Neuronal stem cell (in vitro differentiated cells): Measurements from ENCODE around the gene BRMS1L.

Experiments used
- DNase-seq: peaks from one replicate; pipeline ENCODE4 v3.0.0-alpha.2; 2013; ENCODE audit warnings: low spot score
- H2AFZ ChIP-seq: one replicate; pipeline ENCODE4 v1.6.1; 2013; ENCODE audit warnings: mild to moderate bottlenecking, low read length, inconsistent platforms
- H2AK5ac ChIP-seq: 2 replicates; pipeline ENCODE4 v1.6.1; 2013; ENCODE audit warnings: low read depth, mild to moderate bottlenecking, inconsistent platforms, low read length, moderate library complexity, mixed read lengths
- H2BK120ac ChIP-seq: 2 replicates; pipeline ENCODE4 v1.6.1; 2013; ENCODE audit warnings: low read depth, mild to moderate bottlenecking, inconsistent platforms, low read length, moderate library complexity, mixed read lengths
- H2BK12ac ChIP-seq: one replicate; pipeline ENCODE4 v1.6.1; 2013; ENCODE audit warnings: low read length, inconsistent platforms
- H2BK15ac ChIP-seq: 2 replicates; pipeline ENCODE4 v1.6.1; 2013; ENCODE audit warnings: mild to moderate bottlenecking, low read length, inconsistent platforms, mixed read lengths
- H2BK5ac ChIP-seq: one replicate; pipeline ENCODE4 v1.6.1; 2013; ENCODE audit warnings: inconsistent platforms, mild to moderate bottlenecking, low read length, moderate library complexity
- H3K14ac ChIP-seq: one replicate; pipeline ENCODE4 v1.6.1; 2013; ENCODE audit warnings: low read length, inconsistent platforms
- H3K18ac ChIP-seq: 2 replicates; pipeline ENCODE4 v1.6.1; 2013; ENCODE audit warnings: low read length, inconsistent platforms
- H3K23ac ChIP-seq: 2 replicates; pipeline ENCODE4 v1.6.1; 2013; ENCODE audit warnings: low read depth, mild to moderate bottlenecking, mixed read lengths, low read length, inconsistent platforms; ENCODE audit not compliant: poor library complexity
- H3K27ac ChIP-seq: replicated peaks from 3 replicates; pipeline ENCODE4 v1.5.1; 2013; ENCODE audit warnings: low read length, inconsistent platforms
- H3K27me3 ChIP-seq, 3 experiments: 2 replicates each; pipeline ENCODE4 v1.6.1; 2013; ENCODE audit warnings: low read length in 3 of 3, mild to moderate bottlenecking in 2 of 3, inconsistent platforms in 1 of 3, low read depth in 1 of 3, mixed read lengths in 1 of 3, moderate library complexity in 1 of 3; ENCODE audit not compliant: control insufficient read depth in 3 of 3, insufficient read depth in 3 of 3
- H3K36me3 ChIP-seq, 2 donors: replicated peaks in 1 of 2; 2 replicates each; pipeline ENCODE4 v1.6.1; 2013; ENCODE audit warnings: low read length in 2 of 2; ENCODE audit not compliant: control insufficient read depth in 2 of 2, insufficient read depth in 2 of 2
- H3K4ac ChIP-seq: 2 replicates; pipeline ENCODE4 v1.6.1; 2013; ENCODE audit warnings: inconsistent platforms, mild to moderate bottlenecking, low read length, moderate library complexity
- H3K4me1 ChIP-seq, 2 donors: 1 replicate in 1 of 2; 2 replicates in 1 of 2; pipeline ENCODE4 v1.6.1; 2013; ENCODE audit warnings: low read length in 2 of 2, low read depth in 1 of 2; ENCODE audit not compliant: control insufficient read depth in 2 of 2, insufficient read depth in 1 of 2
- H3K4me2 ChIP-seq: one replicate; pipeline ENCODE4 v1.6.1; 2013; ENCODE audit warnings: mild to moderate bottlenecking, low read length, inconsistent platforms; ENCODE audit not compliant: insufficient read depth, poor library complexity, severe bottlenecking
- H3K4me3 ChIP-seq, 2 donors: 2 replicates each; pipeline ENCODE4 v1.5.1; 2013; ENCODE audit warnings: low read length in 2 of 2, mild to moderate bottlenecking in 2 of 2, inconsistent platforms in 1 of 2, moderate library complexity in 1 of 2
- H3K79me1 ChIP-seq: one replicate; pipeline ENCODE4 v1.6.1; 2013; ENCODE audit warnings: low read depth, mild to moderate bottlenecking, inconsistent platforms, low read length, moderate library complexity
- H3K9ac ChIP-seq: one replicate; pipeline ENCODE4 v1.6.1; 2013; ENCODE audit warnings: mild to moderate bottlenecking, low read depth, low read length, inconsistent platforms; ENCODE audit not compliant: poor library complexity
- H3K9me3 ChIP-seq, 2 donors: replicated peaks in 1 of 2; 2 replicates each; pipeline versions ENCODE3 to v1.6.1; 2013; ENCODE audit warnings: low read length in 2 of 2, mild to moderate bottlenecking in 2 of 2, inconsistent platforms in 1 of 2, low read depth in 1 of 2, mixed read lengths in 1 of 2, moderate library complexity in 1 of 2; ENCODE audit not compliant: control insufficient read depth in 2 of 2, insufficient read depth in 1 of 2
- H4K8ac ChIP-seq: one replicate; pipeline ENCODE4 v1.6.1; 2013; ENCODE audit warnings: low read depth, mild to moderate bottlenecking, inconsistent platforms, low read length, moderate library complexity
- H4K91ac ChIP-seq: one replicate; pipeline ENCODE4 v1.6.1; 2013; ENCODE audit warnings: low read length, low read depth, mild to moderate bottlenecking, inconsistent platforms; ENCODE audit not compliant: poor library complexity
- WGBS, 2 donors: extraction: QIAGEN DNeasy Blood & Tissue Kit; methylation state at CpG; one replicate each; pipeline ENCODE4 v1.1.7; 2013; ENCODE audit warnings: missing lambda C conversion rate in 2 of 2, mixed read lengths in 1 of 2; ENCODE audit not compliant: insufficient read length in 2 of 2, insufficient replicate concordance in 1 of 2; ENCODE audit errors: extremely low coverage in 2 of 2; 5-methylcytosine and 5-hydroxymethylcytosine counted together

The BRMS1L gene

DNA sequence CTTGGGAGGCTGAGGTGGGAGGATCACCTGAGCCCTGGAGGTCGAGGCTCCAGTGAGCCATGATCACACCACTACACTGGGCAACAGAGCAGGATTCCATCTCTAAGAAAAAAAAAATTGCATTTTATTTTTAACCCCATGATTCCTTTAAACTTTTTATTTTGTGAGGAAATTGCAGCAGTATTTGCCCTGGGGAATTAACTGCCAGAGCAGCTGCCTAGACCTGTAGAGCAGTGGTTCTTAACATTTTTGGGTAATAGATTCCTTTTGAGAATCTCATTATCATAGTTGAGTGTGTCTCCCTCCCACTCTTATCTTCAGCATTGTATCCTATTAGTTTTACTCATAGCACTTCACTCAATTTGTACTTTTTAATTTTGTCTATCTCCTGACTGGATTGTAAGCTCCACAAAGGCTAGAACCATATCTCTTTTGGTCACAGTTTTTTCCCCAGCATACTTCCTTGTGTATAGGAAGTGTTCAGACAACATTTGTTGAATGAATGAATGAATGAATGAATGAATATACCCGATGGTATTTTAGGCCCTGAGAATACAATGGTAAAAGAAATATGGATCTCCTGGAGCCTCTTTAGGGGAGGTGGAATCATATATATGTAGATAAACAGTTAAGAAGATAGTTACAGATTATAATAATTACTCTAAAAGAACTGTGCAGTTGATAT, 40.6 kb downstream of the BRMS1L start:
- H3K79me1 ChIP-seq, result no peaks in the 10 kb centered on the region
- WGBS, 2 donors, result no CpG with 5 or more reads among the region's 2 CpGs
- no peak overlapping the region for H3K27ac ChIP-seq
- no peaks in the 10 kb centered on the region for H3K9me3 ChIP-seq
- H3K18ac ChIP-seq, result no peak overlapping the region
- no peak overlapping the region for H2BK120ac ChIP-seq
- no peak overlapping the region for H3K14ac ChIP-seq
- no peak overlapping the region for H3K4me3 ChIP-seq
- no peak overlapping the region for H2AFZ ChIP-seq
- no peak overlapping the region for H3K4me2 ChIP-seq
- H4K8ac ChIP-seq, result no peak overlapping the region
- H2BK5ac ChIP-seq, result no peak overlapping the region
- H2BK12ac ChIP-seq, result no peak overlapping the region
- no peak overlapping the region for H3K9ac ChIP-seq
- no peak overlapping the region for H4K91ac ChIP-seq
- H3K4me1 ChIP-seq, result no peaks in the 10 kb centered on the region
- peaks cover 8 to 72% of the 10 kb centered on the region in 2 donors for H3K36me3 ChIP-seq
- H3K4ac ChIP-seq, result no peak overlapping the region
- H2BK15ac ChIP-seq, result no peak overlapping the region
- no peaks in the 10 kb centered on the region for H3K27me3 ChIP-seq
- no peak for DNase-seq
- H3K23ac ChIP-seq, result no peak overlapping the region
- H2AK5ac ChIP-seq, result no peak overlapping the region

DNA sequence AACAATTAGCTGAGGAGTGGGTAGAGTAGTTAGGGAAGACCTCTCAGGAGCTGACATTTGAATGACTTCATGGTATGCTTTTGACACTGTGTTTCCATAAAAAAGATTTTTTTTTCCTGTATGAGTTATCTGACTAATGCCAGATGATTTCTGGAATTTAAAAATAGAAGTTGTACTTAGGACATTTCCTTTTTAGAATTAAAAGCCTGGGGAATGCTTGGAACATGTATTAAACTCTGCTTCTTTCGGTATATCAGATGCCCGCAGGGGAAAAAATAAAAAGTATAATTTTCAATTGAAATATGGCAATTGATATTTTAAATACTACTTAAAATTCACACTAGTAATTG, 41.1 kb downstream of the BRMS1L start:
- H3K14ac ChIP-seq, result no peak overlapping the region
- no peak overlapping the region for H3K9ac ChIP-seq
- H4K91ac ChIP-seq, result no peak overlapping the region
- H3K4me3 ChIP-seq, result no peak overlapping the region
- H3K18ac ChIP-seq, result no peak overlapping the region
- H3K4me2 ChIP-seq, result no peak overlapping the region
- H3K36me3 ChIP-seq, result peaks cover 8 to 72% of the 10 kb centered on the region in 2 donors
- H3K4me1 ChIP-seq, result no peaks in the 10 kb centered on the region
- no peak overlapping the region for H3K27ac ChIP-seq
- no CpG with 5 or more reads among the region's 2 CpGs for WGBS, 2 donors
- no peaks in the 10 kb centered on the region for H3K27me3 ChIP-seq
- no peaks in the 10 kb centered on the region for H3K79me1 ChIP-seq
- no peak overlapping the region for H2BK5ac ChIP-seq
- no peaks in the 10 kb centered on the region for H3K9me3 ChIP-seq
- H3K4ac ChIP-seq, result no peak overlapping the region
- H2AK5ac ChIP-seq, result no peak overlapping the region
- H4K8ac ChIP-seq, result no peak overlapping the region
- no peak overlapping the region for H3K23ac ChIP-seq
- H2AFZ ChIP-seq, result no peak overlapping the region
- DNase-seq, result no peak
- no peak overlapping the region for H2BK120ac ChIP-seq
- no peak overlapping the region for H2BK15ac ChIP-seq
- no peak overlapping the region for H2BK12ac ChIP-seq

DNA sequence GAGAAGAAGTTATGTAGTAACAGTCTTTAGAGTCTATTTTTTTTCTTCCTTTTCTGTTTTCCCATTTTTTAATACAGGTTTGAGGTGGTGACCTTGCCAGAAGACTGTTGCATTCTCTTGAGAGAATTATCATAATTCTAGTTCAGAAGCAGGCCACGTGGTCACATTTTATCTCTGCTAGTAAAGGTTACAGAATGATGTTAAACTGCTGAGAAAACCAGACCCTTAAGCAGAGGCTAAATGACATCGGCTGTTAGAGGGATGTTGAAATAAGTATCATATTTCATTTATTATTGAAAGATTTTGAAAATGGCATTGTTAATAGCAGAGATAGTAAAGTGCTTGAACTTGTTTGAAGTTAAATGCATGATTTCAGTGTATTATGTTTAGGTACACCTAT, 49.2 kb downstream of the BRMS1L start:
- Histone ChIP-seq H2BK15ac (no peak overlapping the region), H3K4me2 (no peak overlapping the region), H4K91ac (no peak overlapping the region), H3K4ac (no peak overlapping the region), H3K27me3 (no peaks in the 10 kb centered on the region), H3K79me1 (no peaks in the 10 kb centered on the region), H3K27ac (no peak overlapping the region), H2BK12ac (no peak overlapping the region), H2AFZ (no peak overlapping the region), H3K9ac (no peak overlapping the region), H2BK5ac (no peak overlapping the region), H3K4me3 (no peak overlapping the region), H3K9me3 (no peaks in the 10 kb centered on the region), H3K4me1 (no peaks in the 10 kb centered on the region), H3K14ac (no peak overlapping the region), H4K8ac (no peak overlapping the region), H2AK5ac (no peak overlapping the region), H2BK120ac (no peak overlapping the region), H3K18ac (no peak overlapping the region), H3K36me3 (peaks cover 0 to 4% of the 10 kb centered on the region in 2 donors), H3K23ac (no peak overlapping the region)
- WGBS, 2 donors, result no CpG with 5 or more reads among the region's 2 CpGs
- no peak for DNase-seq

DNA sequence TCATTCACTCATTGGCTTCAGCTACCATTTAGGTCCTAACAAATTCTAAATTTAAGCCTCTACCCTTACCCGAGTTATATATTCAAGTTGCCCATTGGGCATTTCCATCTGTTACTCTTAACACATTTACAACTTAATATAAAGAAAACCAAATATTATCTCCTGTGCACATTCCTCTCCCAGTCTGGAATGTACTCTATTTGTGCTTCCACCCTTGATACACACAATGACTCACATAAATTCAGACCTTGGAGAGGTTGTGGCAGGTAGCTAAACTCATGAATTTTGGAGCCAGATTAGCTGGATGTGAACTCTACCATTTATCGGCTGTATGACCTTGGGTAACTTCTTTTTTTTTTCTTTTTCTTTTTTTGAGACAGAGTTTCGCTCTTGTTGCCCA, 51.1 kb downstream of the BRMS1L start:
- Histone ChIP-seq H2BK120ac (no peak overlapping the region), H3K23ac (no peak overlapping the region), H3K18ac (no peak overlapping the region), H3K4me2 (no peak overlapping the region), H3K4ac (no peak overlapping the region), H2BK5ac (no peak overlapping the region), H3K4me1 (no peaks in the 10 kb centered on the region), H3K9ac (no peak overlapping the region), H3K4me3 (no peak overlapping the region), H2BK12ac (no peak overlapping the region), H3K14ac (no peak overlapping the region), H3K79me1 (no peaks in the 10 kb centered on the region), H2AK5ac (no peak overlapping the region), H4K8ac (no peak overlapping the region), H3K27ac (no peak overlapping the region), H3K9me3 (no peaks in the 10 kb centered on the region), H2BK15ac (no peak overlapping the region), H3K36me3 (no peaks in the 10 kb centered on the region), H4K91ac (no peak overlapping the region), H3K27me3 (no peaks in the 10 kb centered on the region), H2AFZ (no peak overlapping the region)
- WGBS, 2 donors, result no CpG with 5 or more reads among the region's 3 CpGs
- DNase-seq, result no peak
